NCI-H69 (cell line): ENCODE results near the gene AHCYL2.
"Not testable (repeated sequence)": the region's sequence is repeated elsewhere in the genome, so short reads cannot be mapped to it uniquely, and the experiment has no call there.

Source experiments
- DNase-seq: peaks from one replicate; lab custom pipeline; 2025; lab: John Stamatoyannopoulos, UW

AHCYL2 gene

DNA sequence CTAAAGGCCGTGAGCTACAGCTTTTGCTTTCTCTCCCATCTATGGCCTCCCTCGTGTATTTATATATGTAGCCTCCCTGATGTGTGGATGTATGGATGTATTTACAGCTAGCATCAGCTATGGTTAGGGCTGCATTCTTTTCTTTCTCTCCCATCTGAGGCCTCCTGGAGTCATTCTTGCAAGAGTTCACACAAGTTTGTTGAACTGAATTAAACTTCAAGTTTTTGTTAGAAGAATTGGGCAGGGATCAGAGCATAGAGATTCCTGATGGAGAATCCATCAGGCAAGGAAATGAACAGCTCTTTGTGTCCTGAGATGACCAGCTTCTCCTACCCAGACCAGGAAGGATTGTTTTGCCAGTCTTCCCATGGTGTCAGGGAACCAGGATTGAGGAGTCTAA lies 60.3 kb downstream of the AHCYL2 start:
- DNase-seq: peak; percentile 6

DNA sequence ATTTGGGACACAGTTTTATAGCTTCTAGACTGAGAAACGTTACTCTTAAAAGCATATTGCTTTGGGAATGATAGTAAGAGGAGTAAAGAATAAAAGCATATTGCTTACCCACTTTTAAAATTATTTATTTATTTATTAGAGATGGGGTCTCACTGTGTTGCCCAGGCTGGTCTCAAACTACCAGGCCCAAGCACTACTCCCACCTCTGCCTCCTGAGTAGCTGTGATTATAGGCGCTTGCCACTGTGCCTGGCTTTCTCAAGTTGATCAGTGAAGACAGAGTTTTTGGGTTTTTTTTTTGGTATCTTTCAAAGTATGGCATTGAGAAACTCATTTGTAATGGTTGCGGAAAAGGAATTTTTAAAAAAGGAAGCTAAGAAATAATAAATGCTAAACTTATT lies 68.0 kb downstream of the AHCYL2 start:
- DNase-seq: no peak

DNA sequence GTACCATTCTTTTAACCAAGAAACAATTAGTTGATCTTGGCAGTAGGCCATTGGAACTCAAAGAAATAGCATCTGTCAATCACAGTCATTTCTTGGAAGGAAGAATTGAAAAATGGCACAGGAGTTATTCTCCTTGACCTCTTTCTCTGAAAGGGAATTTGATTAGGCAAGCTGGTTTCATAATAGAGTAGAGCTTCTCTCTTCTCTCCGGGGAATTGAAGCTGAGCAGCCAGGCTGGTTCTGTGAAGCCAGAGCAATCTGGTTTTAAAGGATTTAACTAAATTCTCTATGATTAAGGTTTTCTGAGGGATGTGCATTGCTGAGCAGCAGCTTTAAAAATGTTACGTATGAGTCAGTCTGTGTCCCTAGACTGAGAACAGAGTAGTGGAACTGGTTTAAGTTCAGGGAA lies 70.2 kb downstream of the AHCYL2 start:
- DNase-seq: peak; percentile 35

DNA sequence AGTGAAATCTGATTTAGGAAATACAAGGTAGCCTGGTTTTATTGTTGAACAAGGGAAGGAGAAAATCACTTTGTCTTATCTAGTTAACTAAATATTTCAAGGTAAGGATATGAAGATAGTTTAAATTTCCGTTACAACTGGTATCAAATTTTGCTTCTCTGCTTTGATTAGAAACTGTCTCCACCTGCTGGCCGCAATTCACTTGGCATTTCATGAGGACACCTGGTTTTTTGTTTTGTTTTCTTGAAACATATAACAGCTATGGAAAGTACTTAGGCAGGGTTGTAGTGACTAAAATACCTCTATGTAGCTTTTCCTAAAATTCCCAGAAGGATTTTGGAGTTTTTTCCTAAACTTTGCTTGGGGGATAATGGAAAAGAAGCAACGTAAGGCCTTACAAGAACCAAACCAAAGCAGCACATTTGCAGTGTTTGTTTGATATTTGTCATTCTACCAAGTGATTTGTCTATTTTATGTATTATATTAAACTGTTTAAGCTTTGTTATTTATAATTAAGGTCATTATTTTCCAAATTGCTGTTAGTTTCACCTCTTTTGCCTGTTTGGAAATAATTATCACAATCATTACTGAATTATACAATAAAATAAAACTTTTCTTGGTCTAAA lies 73.6 kb downstream of the AHCYL2 start:
- peak; percentile 60 for DNase-seq

DNA sequence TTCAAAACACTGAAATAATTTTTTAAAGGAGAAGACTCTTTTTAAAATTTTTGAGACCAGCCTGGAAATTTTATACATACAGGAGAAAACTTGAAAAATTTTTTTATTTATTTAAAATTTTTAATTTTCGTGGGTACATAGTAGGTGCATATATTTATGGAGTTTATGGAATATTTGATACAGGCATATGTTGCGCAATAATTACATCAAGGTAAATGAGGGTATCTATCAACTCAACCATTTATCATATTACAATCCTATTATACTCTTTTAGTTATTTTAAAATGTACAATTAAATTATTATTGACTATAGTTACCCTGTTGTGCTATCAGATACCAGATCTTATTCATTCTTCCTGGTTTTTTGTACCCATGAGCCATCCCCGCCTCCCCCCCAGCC lies 75.1 kb downstream of the AHCYL2 start:
- DNase-seq: no peak

DNA sequence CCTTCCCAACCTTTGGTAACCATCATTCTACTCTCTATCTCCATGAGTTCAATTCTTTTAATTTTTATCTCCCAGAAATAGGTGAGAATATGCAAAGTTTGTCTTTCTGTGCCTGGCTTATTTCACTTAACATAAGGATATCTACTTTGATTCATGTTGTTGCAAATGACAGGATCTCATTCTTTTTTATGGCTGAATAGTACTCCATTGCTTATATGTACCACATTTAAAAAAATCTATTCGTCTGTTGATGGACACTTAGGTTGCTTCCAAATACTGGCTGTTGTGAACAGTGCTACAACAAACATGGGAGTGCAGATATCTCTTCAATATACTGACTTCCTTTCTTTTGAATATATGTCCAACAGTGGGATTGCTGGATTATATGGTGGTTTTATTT lies 75.5 kb downstream of the AHCYL2 start:
- not testable (repeated sequence) for DNase-seq

DNA sequence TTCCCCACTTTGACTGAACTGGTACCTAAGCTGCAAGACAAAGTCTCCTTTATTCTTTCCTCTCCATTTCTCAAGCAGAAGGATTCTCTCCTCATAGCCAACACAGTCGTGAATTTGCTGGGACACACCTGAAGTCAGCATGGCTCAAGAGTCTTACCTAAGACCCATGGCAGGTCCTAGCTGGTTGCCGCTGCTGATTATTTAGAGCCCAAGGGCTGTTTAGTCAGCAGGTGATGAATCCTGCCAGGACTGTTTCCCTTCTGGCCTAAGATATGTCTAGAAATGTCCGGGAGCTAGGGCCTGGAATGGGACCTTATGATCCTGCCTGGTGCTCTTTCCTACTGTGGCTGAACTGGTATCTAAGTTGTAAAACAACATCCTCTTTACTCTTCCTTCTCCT lies 82.8 kb downstream of the AHCYL2 start:
- no peak for DNase-seq

DNA sequence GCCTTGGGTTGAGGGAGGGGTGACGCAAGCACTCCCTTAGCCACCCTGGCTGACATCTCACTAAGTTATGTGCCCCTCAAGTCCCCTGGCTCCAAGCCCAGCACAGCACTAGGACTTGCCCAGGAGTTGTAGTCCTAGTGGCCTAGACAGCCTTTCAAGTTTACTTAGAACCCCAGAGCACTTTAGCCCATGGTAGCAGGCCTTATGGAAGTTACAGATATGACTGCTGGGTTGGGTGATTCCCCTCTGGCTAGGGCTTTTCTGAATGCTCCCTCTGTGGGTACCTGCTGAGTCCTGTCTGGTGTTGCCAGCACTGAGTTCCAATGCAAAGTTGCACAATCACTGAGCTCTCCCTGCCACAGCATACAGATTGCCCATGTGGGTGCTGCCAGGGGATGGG lies 83.2 kb downstream of the AHCYL2 start:
- no peak for DNase-seq

DNA sequence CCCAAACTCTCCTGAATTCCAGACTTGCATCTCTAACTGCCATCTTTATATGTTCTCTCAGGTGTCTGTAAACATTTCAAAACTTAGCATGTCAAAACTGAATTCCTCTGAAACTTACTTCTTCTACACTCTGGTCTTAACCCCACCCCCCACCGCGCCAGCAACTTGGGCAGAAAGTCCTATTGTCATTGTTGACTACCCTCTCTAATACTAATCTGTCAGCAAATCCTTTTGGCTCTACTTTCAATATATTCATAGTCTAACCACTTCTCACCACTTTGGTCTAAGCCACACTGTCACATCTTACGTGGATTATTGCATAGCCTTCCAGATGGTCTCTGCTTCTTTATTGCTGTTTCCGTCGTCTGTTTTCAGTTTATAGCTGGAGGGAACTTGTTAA lies 86.6 kb downstream of the AHCYL2 start:
- no peak for DNase-seq

DNA sequence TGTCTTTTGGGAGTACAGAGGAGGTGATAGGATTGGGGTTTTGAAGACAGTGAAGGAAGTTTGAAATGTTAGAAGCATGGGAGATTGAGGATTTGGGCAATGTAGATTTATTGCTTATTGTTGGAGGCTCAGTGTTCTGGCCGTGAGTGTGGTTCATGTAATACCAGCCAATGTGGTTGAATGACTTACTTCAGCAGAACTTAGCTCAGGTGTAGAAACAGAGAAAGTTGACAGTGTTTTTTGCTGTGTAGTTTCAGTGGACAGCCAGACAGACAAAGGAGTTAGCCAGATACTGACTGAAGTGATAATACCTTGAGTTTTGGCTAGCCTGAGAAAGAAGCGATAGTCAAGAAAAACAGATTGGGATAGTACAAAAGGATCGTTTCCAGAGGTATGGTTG lies 88.5 kb downstream of the AHCYL2 start:
- no peak for DNase-seq

DNA sequence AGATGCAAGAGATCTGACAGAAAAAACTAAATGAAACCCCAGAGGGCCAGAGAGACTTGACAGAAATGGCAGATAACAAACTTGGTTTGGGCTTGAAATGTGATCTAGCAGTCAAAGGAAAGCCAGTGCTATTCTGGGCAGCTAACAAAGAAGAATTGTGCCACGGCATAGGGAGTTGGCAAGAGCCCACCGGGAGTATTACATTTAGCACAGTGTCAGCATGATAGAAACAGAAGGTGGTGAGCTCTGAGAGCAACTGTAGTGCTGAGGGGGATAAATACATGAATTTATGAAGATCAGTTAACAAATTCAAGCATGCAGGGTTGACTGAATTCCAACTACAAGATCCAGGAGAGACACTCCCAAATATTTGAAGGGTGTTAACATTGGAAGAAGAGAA lies 91.1 kb downstream of the AHCYL2 start:
- DNase-seq: peak; percentile 75

DNA sequence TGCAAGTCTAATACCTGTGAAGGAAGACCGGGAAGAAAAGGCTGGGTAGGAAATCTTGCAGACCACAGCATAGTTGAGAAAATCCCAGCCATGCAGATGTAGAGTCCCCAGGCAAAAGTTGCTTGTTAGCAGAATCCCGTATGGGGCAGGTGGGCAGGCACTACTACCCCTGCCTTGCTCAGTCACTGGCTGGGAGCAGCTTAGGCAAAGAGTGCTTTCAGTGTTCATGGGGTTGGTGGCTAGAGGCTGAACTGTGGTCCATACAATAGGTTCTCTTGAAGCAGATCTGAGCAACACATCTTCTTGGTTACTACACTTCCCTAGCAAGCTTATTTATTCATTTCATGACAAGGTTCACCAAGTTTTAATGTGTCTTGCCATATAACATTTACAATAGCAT lies 92.6 kb downstream of the AHCYL2 start:
- no peak for DNase-seq

DNA sequence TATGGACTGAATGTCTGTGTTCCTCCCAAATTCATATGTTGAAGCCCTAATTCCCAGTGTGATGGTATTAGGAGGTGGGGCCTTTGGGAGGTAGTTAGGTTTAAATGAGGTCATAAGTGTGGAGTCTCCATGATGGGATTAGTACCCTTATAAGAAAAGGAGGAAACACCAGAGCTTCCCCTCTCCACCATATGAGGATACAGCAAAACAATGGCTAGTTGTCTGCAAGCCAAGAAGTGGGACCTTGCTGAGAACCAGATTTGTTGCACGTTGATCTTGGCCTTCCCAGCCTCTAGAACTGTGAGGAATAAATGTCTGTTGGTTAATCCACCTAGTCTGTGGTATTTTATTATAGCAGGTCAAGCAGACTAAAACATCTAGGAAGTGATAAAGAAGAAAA lies 102.2 kb downstream of the AHCYL2 start:
- no peak for DNase-seq

DNA sequence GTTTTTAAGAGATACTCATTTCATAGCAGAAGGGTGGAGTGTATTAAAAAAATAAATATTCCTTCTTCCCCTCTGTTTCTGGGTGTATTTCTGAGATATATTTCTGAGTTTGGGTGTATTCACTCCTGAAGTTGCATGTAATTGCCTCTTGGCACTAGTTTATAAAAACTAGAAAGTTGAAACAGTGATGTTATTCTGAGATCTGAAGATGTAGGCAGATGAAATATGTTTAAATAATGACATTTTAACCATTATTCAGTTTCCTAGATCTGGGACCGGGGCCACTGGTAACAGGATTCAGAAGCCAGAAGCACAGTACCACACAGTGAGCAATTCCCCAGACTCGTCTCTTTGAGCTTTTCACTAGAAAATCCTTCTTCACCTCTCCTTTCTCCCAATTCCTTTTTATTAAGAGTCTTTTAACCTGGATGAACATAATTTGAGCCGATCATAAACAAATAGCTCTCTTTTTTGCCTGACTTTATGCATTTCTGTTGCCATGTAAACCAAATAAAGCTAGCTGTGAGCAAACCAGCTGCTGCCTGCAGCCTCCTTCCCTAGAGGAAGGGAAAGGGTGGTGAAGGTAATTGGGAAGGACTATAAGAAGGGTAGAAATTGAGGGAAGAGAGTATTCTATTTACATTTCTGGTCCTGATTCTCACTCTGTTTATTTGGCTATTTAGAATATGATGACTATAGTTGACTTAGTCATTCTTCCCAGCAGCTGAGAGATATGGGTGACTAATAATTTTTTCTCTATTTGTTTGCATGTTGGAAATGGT lies 107.6 kb downstream of the AHCYL2 start:
- peak; percentile 31 for DNase-seq

DNA sequence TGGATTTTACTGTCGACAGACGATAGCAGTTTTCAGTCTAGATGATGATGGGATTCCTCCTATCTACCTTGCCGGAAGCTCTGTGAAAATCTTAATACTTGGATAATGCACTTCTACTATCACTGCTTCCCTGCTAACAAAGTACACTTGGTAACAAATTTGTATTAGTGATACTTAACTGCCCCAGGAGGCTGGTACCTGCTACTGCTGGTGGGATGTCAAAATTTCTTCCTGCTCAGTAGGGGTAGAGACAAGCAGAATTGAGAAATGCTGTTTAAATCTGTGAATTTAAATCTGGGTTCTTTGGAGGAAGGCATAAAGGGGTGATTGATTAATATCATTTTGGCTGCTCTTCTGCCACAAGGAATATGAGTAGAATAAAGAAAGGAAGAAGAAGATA lies 109.6 kb downstream of the AHCYL2 start:
- no peak for DNase-seq

DNA sequence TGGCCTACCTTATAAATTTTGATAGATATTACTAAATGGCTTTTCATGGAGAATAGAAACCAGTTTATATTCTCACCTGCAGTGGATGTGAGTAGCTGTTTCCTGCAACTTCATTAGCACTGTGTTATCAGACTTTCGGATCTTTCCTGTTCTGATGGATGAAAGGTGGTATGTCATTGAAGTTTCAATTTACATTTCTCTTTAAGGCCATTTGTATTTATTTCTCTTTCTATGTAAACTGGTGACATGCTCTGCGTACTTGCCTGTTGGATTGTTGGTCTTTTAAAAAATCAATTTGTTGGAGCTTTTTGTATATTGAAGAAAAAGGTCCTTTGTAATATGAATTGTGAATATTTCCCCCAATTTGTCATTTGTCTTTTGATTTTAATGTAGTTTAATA lies 113.6 kb downstream of the AHCYL2 start:
- DNase-seq: no peak

DNA sequence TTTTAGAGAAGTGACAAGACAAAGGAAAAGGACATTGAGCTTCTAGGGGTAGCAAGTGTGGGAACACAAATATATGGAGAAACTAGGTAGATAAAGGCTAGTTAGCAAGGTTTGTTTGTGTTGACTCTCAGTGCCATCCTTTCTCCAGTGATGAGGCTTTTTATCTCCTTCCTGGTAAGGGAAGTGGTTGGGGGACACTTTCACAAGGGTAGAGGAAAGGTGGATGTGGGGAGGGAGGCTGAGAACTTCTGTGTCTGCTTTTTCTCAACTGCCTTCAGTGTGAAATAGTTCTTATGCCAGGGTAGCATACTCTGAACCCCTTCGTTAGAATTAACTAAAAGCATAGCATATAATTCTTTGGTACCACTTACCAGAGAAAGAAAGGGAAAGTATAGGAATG lies 116.4 kb downstream of the AHCYL2 start:
- DNase-seq: no peak

DNA sequence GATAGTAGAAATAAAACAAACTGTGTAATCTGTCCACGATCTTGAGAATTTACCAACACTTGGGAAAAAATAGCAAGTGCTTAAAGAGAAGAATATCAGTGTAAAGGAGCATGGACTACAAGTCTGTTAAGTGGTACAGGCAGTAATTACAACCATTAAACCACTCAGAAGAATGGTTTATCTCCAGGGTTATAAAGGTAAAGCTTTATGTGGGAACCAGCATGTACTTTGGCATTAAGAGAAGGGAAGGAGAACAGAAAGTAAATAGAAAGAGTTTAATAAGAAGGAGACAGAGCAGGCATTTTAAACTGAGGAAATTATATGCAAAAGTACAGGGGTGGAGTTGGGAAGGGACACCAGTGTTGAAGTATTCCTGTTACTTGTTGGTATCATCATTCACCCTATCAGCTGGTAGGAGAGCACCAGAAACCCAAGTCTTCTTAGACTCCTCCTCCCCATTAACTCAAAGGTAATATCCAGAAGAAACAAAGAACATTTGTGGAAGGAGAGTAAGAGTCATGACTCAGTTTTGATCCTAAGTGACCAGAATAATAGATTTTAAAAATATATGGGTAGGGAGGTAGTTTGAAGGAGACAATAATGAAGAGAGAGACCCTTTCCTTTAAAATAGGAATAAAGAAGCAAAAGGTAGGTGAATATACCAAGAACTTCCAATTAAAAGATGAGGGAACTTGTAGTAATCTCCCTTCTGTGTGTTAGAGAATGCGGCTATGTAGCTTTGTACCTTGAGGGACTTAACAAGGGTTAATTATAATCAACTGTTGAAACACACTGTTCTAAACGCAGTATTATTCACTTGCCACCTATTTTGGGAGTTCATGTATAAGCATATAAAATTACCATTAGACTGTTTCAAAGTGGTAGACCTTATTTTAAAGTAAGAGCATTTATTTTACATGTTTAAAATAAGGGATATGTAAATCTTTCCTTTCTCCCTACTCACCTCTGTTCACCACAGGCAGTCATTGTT lies 117.3 kb downstream of the AHCYL2 start:
- DNase-seq: no peak

DNA sequence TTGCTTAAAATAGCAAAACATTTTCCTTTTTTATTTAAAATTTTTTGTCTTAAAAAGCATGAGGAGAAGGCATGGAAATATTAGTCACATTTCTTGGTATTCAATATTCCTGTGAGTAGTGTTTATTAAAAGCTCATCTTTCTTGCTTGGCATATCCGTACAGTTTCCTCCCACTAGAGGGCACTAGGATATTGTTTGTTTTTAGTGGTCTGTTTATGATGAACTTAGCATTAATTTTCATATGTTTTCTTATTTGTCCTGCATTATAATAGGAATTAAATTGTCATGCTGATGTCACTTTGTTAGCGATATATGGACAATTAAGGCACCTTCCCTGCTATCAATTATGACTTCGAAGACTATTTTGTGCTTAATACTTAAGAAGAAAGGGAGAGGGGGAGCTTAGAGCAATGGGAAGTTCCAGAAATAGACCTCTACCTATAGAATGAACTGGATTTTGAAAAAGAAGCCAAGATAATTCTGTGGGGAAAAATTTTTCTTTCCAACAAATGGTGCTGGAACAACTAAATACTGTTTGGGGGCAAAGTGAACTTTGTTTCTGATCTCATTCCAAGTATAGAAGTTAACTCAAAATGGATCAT lies 118.4 kb downstream of the AHCYL2 start:
- DNase-seq: peak; percentile 52

DNA sequence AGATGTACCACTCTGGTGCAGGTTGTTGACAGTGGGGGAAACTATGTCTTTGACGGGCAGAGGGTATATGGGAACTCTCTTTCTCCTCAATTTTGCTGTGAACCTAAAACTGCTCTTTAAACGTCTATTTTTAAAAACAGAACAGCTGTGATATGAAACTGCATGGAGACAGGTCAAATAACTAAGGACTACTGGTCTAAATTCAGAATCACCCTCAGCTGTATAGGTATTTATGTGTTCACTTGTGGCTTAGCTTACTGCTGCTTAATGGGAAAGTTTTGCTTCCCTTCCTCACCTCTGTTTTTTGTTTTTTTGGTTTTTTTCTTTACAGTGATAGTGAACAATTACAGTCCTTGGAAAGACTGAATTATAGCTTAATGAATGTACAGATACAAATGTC lies 122.5 kb downstream of the AHCYL2 start:
- DNase-seq: no peak

DNA sequence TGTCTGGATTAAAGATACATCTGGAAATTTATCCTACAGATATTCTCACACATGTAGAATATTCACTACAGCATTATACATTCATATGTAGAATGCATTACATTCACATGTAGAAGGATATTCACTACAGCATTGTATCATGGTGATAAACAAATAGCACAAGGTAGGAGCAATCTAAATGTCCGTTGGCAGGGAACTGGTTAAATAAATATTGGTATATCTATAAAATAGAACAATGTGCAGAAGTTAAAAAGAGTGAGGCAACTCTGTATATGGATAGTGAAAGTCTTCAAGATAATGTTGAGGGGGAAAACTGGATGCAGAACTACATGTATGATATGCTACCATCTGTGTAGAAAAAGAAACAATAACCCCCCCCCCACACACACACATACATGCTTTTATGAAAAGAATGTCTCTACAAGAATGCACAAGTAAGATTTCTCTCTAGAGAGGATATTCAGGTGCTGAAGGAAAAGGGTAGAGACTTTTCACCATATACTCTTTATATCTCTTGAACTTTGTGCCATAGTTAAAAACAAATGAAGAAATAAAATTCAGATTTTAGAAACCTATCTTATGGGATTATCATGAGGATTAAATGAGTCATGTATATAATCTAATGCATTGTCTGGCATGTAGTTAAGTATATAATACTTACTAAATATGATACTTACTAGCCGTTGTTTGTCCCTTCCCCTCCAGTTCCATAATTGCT lies 123.4 kb downstream of the AHCYL2 start:
- DNase-seq: no peak

DNA sequence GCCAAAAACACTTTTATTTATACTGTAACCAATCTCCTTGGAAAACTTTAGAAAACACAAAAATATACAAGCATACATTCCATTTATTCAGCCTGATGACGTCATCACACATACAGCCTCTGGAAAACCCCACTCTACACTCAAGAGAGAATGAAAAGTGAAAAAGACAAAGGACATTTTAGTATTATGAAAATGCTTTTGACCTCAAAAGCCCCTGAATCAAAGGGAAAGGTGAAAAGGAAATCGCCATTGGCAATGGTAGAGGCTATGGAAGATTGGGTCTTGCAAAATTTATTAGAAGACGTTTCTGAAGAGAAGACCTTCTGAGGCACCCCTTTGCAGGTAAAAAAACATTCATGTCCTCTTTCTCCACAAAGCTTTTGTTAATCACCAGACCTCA lies 126.5 kb downstream of the AHCYL2 start:
- no peak for DNase-seq
